Suprapubic skin (tissue), 4 donors: ENCODE data around the gene FOXN3.

Experiments
- POLR2A ChIP-seq, 2 donors: fragments of 450-650 bp; IDR thresholded peaks; one replicate each; pipeline ENCODE4 v1.6.1; 2017; ENCODE audit warnings: antibody characterized with exemption in 2 of 2, mild to moderate bottlenecking in 2 of 2, moderate library complexity in 2 of 2
- POLR2AphosphoS5 ChIP-seq, 3 donors: sonication (generic); formaldehyde crosslinking; IDR thresholded peaks; one replicate each; pipeline ENCODE4 v1.6.1; 2017; ENCODE audit warnings: antibody characterized with exemption in 3 of 3
- TF ChIP-seq, protein P1 (sequence below), 2 donors: fragments of 200-600 bp in 1 of 2; fragments of 450-650 bp in 1 of 2; sonication (generic) in 1 of 2; IDR thresholded peaks; one replicate each; pipeline ENCODE4 v1.5.1; 2016 to 2019; ENCODE audit warnings: antibody characterized with exemption in 2 of 2, mild to moderate bottlenecking in 1 of 2, moderate library complexity in 1 of 2

GRCh38 chr14:89356927-89357326 lies 60.1 kb downstream of the FOXN3 start:
- TF ChIP-seq POLR2AphosphoS5 (IDR thresholded peaks at IDR 0.05) (no peak), POLR2A (IDR thresholded peaks at IDR 0.05) (no peak)
- TF ChIP-seq, protein P1, sequence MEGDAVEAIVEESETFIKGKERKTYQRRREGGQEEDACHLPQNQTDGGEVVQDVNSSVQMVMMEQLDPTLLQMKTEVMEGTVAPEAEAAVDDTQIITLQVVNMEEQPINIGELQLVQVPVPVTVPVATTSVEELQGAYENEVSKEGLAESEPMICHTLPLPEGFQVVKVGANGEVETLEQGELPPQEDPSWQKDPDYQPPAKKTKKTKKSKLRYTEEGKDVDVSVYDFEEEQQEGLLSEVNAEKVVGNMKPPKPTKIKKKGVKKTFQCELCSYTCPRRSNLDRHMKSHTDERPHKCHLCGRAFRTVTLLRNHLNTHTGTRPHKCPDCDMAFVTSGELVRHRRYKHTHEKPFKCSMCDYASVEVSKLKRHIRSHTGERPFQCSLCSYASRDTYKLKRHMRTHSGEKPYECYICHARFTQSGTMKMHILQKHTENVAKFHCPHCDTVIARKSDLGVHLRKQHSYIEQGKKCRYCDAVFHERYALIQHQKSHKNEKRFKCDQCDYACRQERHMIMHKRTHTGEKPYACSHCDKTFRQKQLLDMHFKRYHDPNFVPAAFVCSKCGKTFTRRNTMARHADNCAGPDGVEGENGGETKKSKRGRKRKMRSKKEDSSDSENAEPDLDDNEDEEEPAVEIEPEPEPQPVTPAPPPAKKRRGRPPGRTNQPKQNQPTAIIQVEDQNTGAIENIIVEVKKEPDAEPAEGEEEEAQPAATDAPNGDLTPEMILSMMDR (IDR thresholded peaks at IDR 0.05), result no peak
